A549 (cell line): Measurements from ENCODE around the gene MLNR. TPM values are rescaled to one million over a fixed set of nuclear protein-coding genes. Genes with fewer than 3 reads are reported as not detected.

Source experiments
- ATAC-seq, 2 experiments: fragments of 200-7000 bp in 1 of 2; fragments of >200 bp in 1 of 2; cut with Nextera tagmentation in 1 of 2; cut with Tn5 transposase in 1 of 2; 3 replicates each; pipeline versions ENCODE4 v1.8.0 to v1.9.1; 2018 to 2020; ENCODE audit warnings: mild to moderate bottlenecking in 1 of 2, moderate library complexity in 1 of 2
- CTCF ChIA-PET: fragments of 300-600 bp; sonication (Branson Sonifier 250); formaldehyde crosslinking; extraction: SDS; loops from one replicate; lab custom pipeline; 2021; ENCODE audit warnings: antibody characterized with exemption, inconsistent platforms; lab: Yijun Ruan, JAX
- POLR2A ChIA-PET: fragments of 350-600 bp; formaldehyde crosslinking; extraction: SDS; loops from one replicate; lab custom pipeline; 2021; ENCODE audit warnings: antibody characterized with exemption, inconsistent platforms; lab: Yijun Ruan, JAX
- DNase-seq, 2 experiments: peaks; one replicate each; pipeline versions ENCODE4 v3.0.0 to v3.0.0-alpha.2; 2011 to 2016; ENCODE audit warnings: low read depth in 1 of 2, low spot score in 1 of 2
- FAIRE-seq: peaks from 2 replicates; lab custom pipeline; 2011; peaks lifted over from hg19 to GRCh38; lab: Jason Lieb, UNC
- H3K27ac ChIP-seq, 2 experiments: fragments of >200 bp; sonication (Bioruptor Twin); formaldehyde crosslinking; 3 replicates each; pipeline ENCODE4 v1.5.1; 2016 to 2017
- H3K4me1 ChIP-seq: fragments of >200 bp; sonication (Bioruptor Twin); formaldehyde crosslinking; 3 replicates; pipeline ENCODE4 v1.6.1; 2016
- H3K4me2 ChIP-seq: fragments of >200 bp; sonication (Bioruptor Twin); formaldehyde crosslinking; 3 replicates; pipeline ENCODE4 v1.6.1; 2016
- H3K4me3 ChIP-seq: fragments of >200 bp; sonication (Bioruptor Twin); formaldehyde crosslinking; 3 replicates; pipeline ENCODE4 v1.5.1; 2016
- H3K9me3 ChIP-seq: fragments of >200 bp; sonication (Bioruptor Twin); formaldehyde crosslinking; 3 replicates; pipeline ENCODE4 v1.6.1; 2016
- ATOH8 ChIP-seq: fragments of 250-450 bp; sonication (Bioruptor Pico); IDR thresholded peaks from 2 replicates; pipeline ENCODE4 v1.5.0; 2020; ENCODE audit warnings: low read depth, mild to moderate bottlenecking, moderate library complexity
- CTCF ChIP-seq: fragments of >200 bp; sonication (Bioruptor Twin); formaldehyde crosslinking; IDR thresholded peaks from 3 replicates; pipeline ENCODE4 v1.5.1; 2016
- FOSB ChIP-seq: fragments of 250-450 bp; sonication (Bioruptor Pico); IDR thresholded peaks from 2 replicates; pipeline ENCODE4 v1.5.0; 2020; ENCODE audit warnings: mild to moderate bottlenecking, moderate library complexity
- GATA3 ChIP-seq: IDR thresholded peaks from 2 replicates; pipeline ENCODE4 v1.6.1; 2012; ENCODE audit warnings: borderline replicate concordance
- HMGXB4 ChIP-seq: fragments of 250-450 bp; sonication (Bioruptor Pico); IDR thresholded peaks from 2 replicates; pipeline ENCODE4 v1.5.0; 2021; ENCODE audit warnings: mild to moderate bottlenecking, moderate library complexity, borderline replicate concordance
- JUN ChIP-seq, 2 experiments: fragments of >200 bp; sonication (Bioruptor Twin); formaldehyde crosslinking; IDR thresholded peaks; 2 replicates in 1 of 2; 3 replicates in 1 of 2; pipeline ENCODE4 v1.6.1; 2016 to 2017
- MAX ChIP-seq: IDR thresholded peaks from 2 replicates; pipeline ENCODE4 v1.6.1; 2012
- MAZ ChIP-seq: fragments of 150-350 bp; IDR thresholded peaks from 2 replicates; pipeline ENCODE4 v1.6.1; 2014; ENCODE audit warnings: antibody characterized with exemption, low read depth, low read length, borderline replicate concordance
- NPAS2 ChIP-seq: fragments of 250-450 bp; sonication (Bioruptor Pico); IDR thresholded peaks from 2 replicates; pipeline ENCODE4 v1.8.0; 2022; ENCODE audit warnings: mild to moderate bottlenecking, moderate library complexity, borderline replicate concordance
- PHF8 ChIP-seq: fragments of 200-600 bp; sonication (generic); IDR thresholded peaks from 2 replicates; pipeline ENCODE4 v1.6.1; 2016; ENCODE audit warnings: low read depth, mild to moderate bottlenecking, antibody characterized with exemption, moderate library complexity, borderline replicate concordance
- POLR2A ChIP-seq: IDR thresholded peaks from 2 replicates; pipeline ENCODE4 v1.6.1; 2012; ENCODE audit warnings: mild to moderate bottlenecking, low read length
- RAD21 ChIP-seq, 2 experiments: fragments of >200 bp in 1 of 2; sonication (Bioruptor Twin) in 1 of 2; formaldehyde crosslinking in 1 of 2; IDR thresholded peaks in 1 of 2; conservative IDR thresholded peaks in 1 of 2; 2 replicates in 1 of 2; 3 replicates in 1 of 2; pipeline ENCODE4 v1.6.1; 2012 to 2018; ENCODE audit warnings: inconsistent platforms in 1 of 2
- REST ChIP-seq: fragments of 200-600 bp; sonication (generic); IDR thresholded peaks from 2 replicates; pipeline ENCODE4 v1.6.1; 2016; ENCODE audit warnings: antibody characterized with exemption, mild to moderate bottlenecking, moderate library complexity
- TFCP2L1 ChIP-seq: fragments of 250-450 bp; sonication (Bioruptor Pico); IDR thresholded peaks from 2 replicates; pipeline ENCODE4 v1.5.0; 2021; ENCODE audit warnings: mild to moderate bottlenecking
- ZC3H11A ChIP-seq: fragments of 450-650 bp; IDR thresholded peaks from 2 replicates; pipeline ENCODE4 v1.6.1; 2014; ENCODE audit warnings: antibody characterized with exemption, mild to moderate bottlenecking
- WGBS: methylation state at CpG from one replicate; pipeline ENCODE4 v1.1.6; 2017; ENCODE audit errors: missing lambda C conversion rate; 5-methylcytosine and 5-hydroxymethylcytosine counted together
- polyA plus RNA-seq, 4 experiments: library from polyadenylated mRNA; depleted of rRNA in 3 of 4; stranded (reverse); fragments of >200 nt; fragmentation: RNase III in 1 of 4; extraction: RNeasy Plus Mini Kit Qiagen cat#74134 plus additional on column Dnase treatment in 1 of 4; gene quantifications; 2 replicates in 3 of 4; 3 replicates in 1 of 4; pipeline ENCODE4 v1.2.3, GENCODE V29; 2011 to 2017

Gene MLNR
- polyA plus RNA-seq, 2 of the 4 experiments (the other 2 are of a cell fraction) = 0.30 to 0.63 TPM

- no peak for TF ChIP-seq MAX
- TF ChIP-seq POLR2A = no peak
- TF ChIP-seq, all 56 proteins: peak for 0
These were observed 18.5 kb downstream of the MLNR start (continued) for GRCh38 chr13:49238621-49239020.

- TF ChIP-seq FOSB (no peak), RAD21 (conservative IDR thresholded peaks at IDR 0.05 in 1 of 2, IDR thresholded peaks at IDR 0.05 in 1 of 2) (peak; percentile 16 to 26; a peak in 1 of 5 replicates), CTCF (peak; percentile 35)
- peak in 1 of 2 experiments; percentile 24 for DNase-seq
- ATAC-seq = peak; percentile 80 to 84
- H3K9me3 ChIP-seq = no peaks in the 10 kb centered on the region
- ChIA-PET CTCF (interaction anchor here (0.8 to 2.2 kb wide), 4 partner anchors 11 to 204 kb away, joined by 3 to 8 read pairs (median 4); partner anchors contain the start of gene SETDB2), POLR2A (interaction anchor here (0.5 kb wide), 1 partner anchor 204 kb away, joined by 3 read pairs; the partner anchor contains the start of genes CAB39L and SETDB2)
- no peak overlapping the region for H3K27ac ChIP-seq
- no peak for FAIRE-seq
- no peak overlapping the region for H3K4me3 ChIP-seq
- no peaks in the 10 kb centered on the region for H3K4me1 ChIP-seq
- H3K4me2 ChIP-seq = no peak overlapping the region
- 4% methylated on average over 4 of the region's 4 CpGs for WGBS
These were observed 19.9 kb downstream of the MLNR start for GRCh38 chr13:49240017-49240416.

- no peaks in the 10 kb centered on the region for H3K4me1 ChIP-seq
- H3K9me3 ChIP-seq = no peaks in the 10 kb centered on the region
- 65% methylated on average over 7 of the region's 7 CpGs for WGBS
- H3K27ac ChIP-seq = no peak overlapping the region
- POLR2A ChIA-PET = no interaction called here
- DNase-seq (no peak), FAIRE-seq (no peak), ATAC-seq (no peak)
- no peak overlapping the region for H3K4me2 ChIP-seq
- H3K4me3 ChIP-seq = no peak overlapping the region
- no peak for TF ChIP-seq PHF8
- TF ChIP-seq GATA3 = no peak
- no peak for TF ChIP-seq TFCP2L1 (CRISPR knock-in tag)
- no peak for TF ChIP-seq HMGXB4 (CRISPR knock-in tag)
- no peak for TF ChIP-seq MAZ
- no peak for TF ChIP-seq REST
- no peak for TF ChIP-seq MAX
- CTCF ChIA-PET = interaction anchor here (2.2 kb wide), 1 partner anchor 40 kb away, joined by 8 read pairs; no protein-coding TSS in a partner anchor
These were observed 21.2 kb downstream of the MLNR start for GRCh38 chr13:49241296-49241695.

- CTCF ChIA-PET = interaction anchor here (1.5 kb wide), 2 partner anchors 25 to 35 kb away, joined by 4 to 7 read pairs; partner anchors contain the start of gene MLNR
- TF ChIP-seq ATOH8 (no peak), JUN (IDR thresholded peaks at IDR 0.05) (no peak), NPAS2 (CRISPR knock-in tag) (no peak), ZC3H11A (no peak)
- TF ChIP-seq, all 56 proteins: peak for 0
- Histone ChIP-seq H3K4me3 (no peak overlapping the region), H3K4me1 (0 out of 3 replicates have a peak, but pooled peaks cover 3% of the 10 kb centered on the region), H3K27ac (no peak overlapping the region), H3K4me2 (no peak overlapping the region), H3K9me3 (no peaks in the 10 kb centered on the region)
- ATAC-seq (no peak), FAIRE-seq (no peak), DNase-seq (no peak)
- POLR2A ChIA-PET = no interaction called here
These were observed 25.0 kb downstream of the MLNR start for GRCh38 chr13:49245101-49245500.
